Measurements from ENCODE around the gene PDE1C. TPM values are rescaled to one million over a fixed set of nuclear protein-coding genes. Genes with fewer than 3 reads are reported as not detected.

PDE1C gene
- total RNA-seq (10 to 100 TPM in 2 of 5 donors, 1 to 10 TPM in 3; 4.9 to 54.2 (median 7.6) TPM), polyA plus RNA-seq (1 to 10 TPM; 2.9 to 5.3 (median 4.1) TPM)
- long read RNA-seq, donor 1, result 0 reads
- long read RNA-seq, donor 2, partial matches to known transcripts, result 0 of 1 reads
- long read RNA-seq, donor 2, other reads (novel, unspliced or antisense), result 0 of 1 reads
- long read RNA-seq, donor 3, result 0 reads
- long read RNA-seq, donor 4, result 0 reads
- long read RNA-seq, donor 5, partial matches to known transcripts, result 0 of 2 reads
- long read RNA-seq, donor 5, other reads (novel, unspliced or antisense), result 0 of 2 reads
- long read RNA-seq, donor 6, partial matches to known transcripts, result 0 of 2 reads
- long read RNA-seq, donor 6, other reads (novel, unspliced or antisense), result 0 of 2 reads
- long read RNA-seq, donor 7, partial matches to known transcripts, result 0 of 2 reads
- long read RNA-seq, donor 7, other reads (novel, unspliced or antisense), result 0 of 2 reads
- long read RNA-seq, donor 8, partial matches to known transcripts, result 0 of 1 reads
- long read RNA-seq, donor 8, other reads (novel, unspliced or antisense), result 0 of 1 reads
- long read RNA-seq, donor 9, result 0 reads
- long read RNA-seq, donor 10, result 0 reads

- Histone ChIP-seq H3K4me1 (peaks cover 0 to 24% (median 14%) of the 10 kb centered on the region in 4 donors), H3K4me3 (peak within 1 kb of the TSS; percentile 47 to 66 (median 53)), H3K36me3 (no peaks in the 10 kb centered on the region), H3K27me3 (peaks cover 0 to 40% (median 15%) of the 10 kb centered on the region in 3 donors), H3K9me3 (no peaks in the 10 kb centered on the region), H3K27ac (peak within 1 kb of the TSS; percentile 54 to 84 (median 71))
- WGBS, 5 donors, result 1 to 9% (median 2%) methylated on average over 59 to 88 of the region's 88 CpGs
- intact Hi-C loops (cut with DNase I; ENCODE audit: low total_unique reads), result no loop called here
- TF ChIP-seq POLR2AphosphoS5 (IDR thresholded peaks at IDR 0.05) (no peak), CTCF (IDR thresholded peaks at IDR 0.05) (no peak), POLR2A (IDR thresholded peaks at IDR 0.05) (no peak), EP300 (IDR thresholded peaks at IDR 0.05) (no peak)
- DNase-seq, result peak in 1 of 2 donors; percentile 64
Measured at GRCh38 chr7:32070406-32071360, at the start of gene PDE1C. TSS of gene PDE1C (minus strand) at chr7:32070407.

GRCh38 chr7:32119790-32120196 lies 49.6 kb upstream of the PDE1C start:
- WGBS, 5 donors, result 68 to 78% (median 72%) methylated on average over 6 to 8 of the region's 8 CpGs
- TF ChIP-seq CTCF (IDR thresholded peaks at IDR 0.05), result no peak
- TF ChIP-seq POLR2AphosphoS5 (IDR thresholded peaks at IDR 0.05), result no peak
- TF ChIP-seq EP300 (IDR thresholded peaks at IDR 0.05), result no peak
- intact Hi-C loops (cut with DNase I; ENCODE audit: low total_unique reads), result no loop called here

GRCh38 chr7:32117837-32118236 lies 47.6 kb upstream of the PDE1C start:
- Histone ChIP-seq H3K27ac (no peak overlapping the region), H3K27me3 (no peaks in the 10 kb centered on the region), H3K36me3 (no peaks in the 10 kb centered on the region), H3K4me3 (no peak overlapping the region), H3K9me3 (peaks cover 0 to 7% (median 2%) of the 10 kb centered on the region in 4 donors), H3K4me1 (no peaks in the 10 kb centered on the region)
- intact Hi-C loops (cut with DNase I; ENCODE audit: low total_unique reads), result no loop called here
- no peak for DNase-seq
- 65 to 87% (median 74%) methylated on average over 2 of the region's 2 CpGs for WGBS, 5 donors
- TF ChIP-seq POLR2A (IDR thresholded peaks at IDR 0.05) (no peak), CTCF (IDR thresholded peaks at IDR 0.05) (no peak), EP300 (IDR thresholded peaks at IDR 0.05) (no peak), POLR2AphosphoS5 (IDR thresholded peaks at IDR 0.05) (no peak)

More at GRCh38 chr7:32119790-32120196, 49.6 kb upstream of the PDE1C start:
- Histone ChIP-seq H3K4me1 (no peaks in the 10 kb centered on the region), H3K27me3 (no peaks in the 10 kb centered on the region), H3K36me3 (no peaks in the 10 kb centered on the region), H3K27ac (peak overlapping the region in 1 of 5 donors; percentile 7), H3K9me3 (peaks cover 0 to 12% (median 6%) of the 10 kb centered on the region in 4 donors), H3K4me3 (no peak overlapping the region)
- peak in 1 of 2 donors; percentile 20 for DNase-seq

DNA sequence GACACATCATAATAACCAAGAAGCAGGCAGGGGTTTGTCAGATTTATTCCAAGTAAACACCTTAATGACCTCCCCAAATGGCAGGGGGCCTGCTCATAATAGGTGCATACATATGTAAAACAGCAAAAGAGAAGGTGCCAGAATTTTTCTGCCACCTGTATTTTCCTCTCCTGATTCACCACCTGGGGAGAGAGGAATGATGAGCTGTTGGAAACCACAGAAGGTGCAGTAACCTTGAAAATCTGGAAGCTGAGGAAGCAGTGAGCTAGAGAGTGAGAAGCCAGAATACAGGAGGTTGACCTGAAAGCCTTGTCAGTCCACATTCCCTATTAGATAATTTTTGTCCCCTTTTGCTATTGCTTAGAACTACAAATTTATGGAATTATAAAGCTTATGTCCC lies 46.2 kb upstream of the PDE1C start:
- no peak overlapping the region for H3K4me3 ChIP-seq
- H3K27ac ChIP-seq, result no peak overlapping the region
- TF ChIP-seq CTCF (IDR thresholded peaks at IDR 0.05), result no peak
- TF ChIP-seq POLR2AphosphoS5 (IDR thresholded peaks at IDR 0.05), result no peak
- no peak for TF ChIP-seq POLR2A (IDR thresholded peaks at IDR 0.05)
- no peak for TF ChIP-seq EP300 (IDR thresholded peaks at IDR 0.05)
- H3K4me1 ChIP-seq, result no peaks in the 10 kb centered on the region
- H3K36me3 ChIP-seq, result no peaks in the 10 kb centered on the region
- no peaks in the 10 kb centered on the region for H3K27me3 ChIP-seq
- H3K9me3 ChIP-seq, result peaks cover 0 to 12% (median 6%) of the 10 kb centered on the region in 4 donors
- intact Hi-C loops (cut with DNase I; ENCODE audit: low total_unique reads), result no loop called here
- DNase-seq, result no peak

Data from stomach (tissue), 19 donors.